Fibroblast of lung (primary cell): ENCODE measurements around the gene LSM7.

Source experiments
- EZH2 ChIP-seq: IDR thresholded peaks from 2 replicates; pipeline ENCODE4 v1.5.1; 2012; ENCODE audit warnings: low read length, control low read depth, mild to moderate bottlenecking; ENCODE audit errors: missing control alignments
- TF ChIP-seq, protein P1 (sequence below), 2 donors: IDR thresholded peaks in 1 of 2; conservative IDR thresholded peaks in 1 of 2; 1 replicate in 1 of 2; 2 replicates in 1 of 2; pipeline ENCODE4 v1.5.1; 2011 to 2012; ENCODE audit warnings: low read length in 2 of 2, control low read depth in 1 of 2, inconsistent platforms in 1 of 2, low read depth in 1 of 2, mild to moderate bottlenecking in 1 of 2

DNA sequence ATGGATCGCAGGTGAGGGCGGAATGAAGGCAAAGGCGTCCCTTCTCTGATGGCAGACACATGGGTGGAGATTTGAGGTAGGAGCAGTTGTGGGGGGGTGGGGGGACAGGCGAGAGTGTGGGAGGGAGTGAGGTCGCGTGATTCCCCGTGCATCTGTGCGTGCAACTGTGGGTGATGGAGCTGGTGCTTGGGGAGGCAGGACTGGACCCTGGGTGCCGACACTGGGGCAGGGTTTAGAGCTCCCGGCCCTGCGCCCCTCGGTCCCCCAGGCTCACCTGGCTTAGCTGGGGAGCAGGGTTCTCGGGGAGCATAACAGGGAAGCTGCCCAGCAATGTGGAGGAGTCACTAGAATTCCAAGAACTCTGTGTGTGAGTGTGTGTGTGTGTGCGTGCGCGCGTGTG, 35.0 kb upstream of the LSM7 start:
- TF ChIP-seq, protein P1, sequence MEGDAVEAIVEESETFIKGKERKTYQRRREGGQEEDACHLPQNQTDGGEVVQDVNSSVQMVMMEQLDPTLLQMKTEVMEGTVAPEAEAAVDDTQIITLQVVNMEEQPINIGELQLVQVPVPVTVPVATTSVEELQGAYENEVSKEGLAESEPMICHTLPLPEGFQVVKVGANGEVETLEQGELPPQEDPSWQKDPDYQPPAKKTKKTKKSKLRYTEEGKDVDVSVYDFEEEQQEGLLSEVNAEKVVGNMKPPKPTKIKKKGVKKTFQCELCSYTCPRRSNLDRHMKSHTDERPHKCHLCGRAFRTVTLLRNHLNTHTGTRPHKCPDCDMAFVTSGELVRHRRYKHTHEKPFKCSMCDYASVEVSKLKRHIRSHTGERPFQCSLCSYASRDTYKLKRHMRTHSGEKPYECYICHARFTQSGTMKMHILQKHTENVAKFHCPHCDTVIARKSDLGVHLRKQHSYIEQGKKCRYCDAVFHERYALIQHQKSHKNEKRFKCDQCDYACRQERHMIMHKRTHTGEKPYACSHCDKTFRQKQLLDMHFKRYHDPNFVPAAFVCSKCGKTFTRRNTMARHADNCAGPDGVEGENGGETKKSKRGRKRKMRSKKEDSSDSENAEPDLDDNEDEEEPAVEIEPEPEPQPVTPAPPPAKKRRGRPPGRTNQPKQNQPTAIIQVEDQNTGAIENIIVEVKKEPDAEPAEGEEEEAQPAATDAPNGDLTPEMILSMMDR (conservative IDR thresholded peaks at IDR 0.05 in 1 of 2, IDR thresholded peaks at IDR 0.05 in 1 of 2; ENCODE audit: low read depth in 1 of 2, low read length in 2 of 2), result no peak
- TF ChIP-seq EZH2, result no peak
